T-helper 22 cell (primary cell): ENCODE measurements around the gene TCEAL9.
"Not testable (repeated sequence)": the region's sequence is repeated elsewhere in the genome, so short reads cannot be mapped to it uniquely, and the experiment has no call there.

Experiments used
- DNase-seq: peaks from one replicate; pipeline ENCODE4 v3.0.0-alpha.2; 2020; ENCODE audit warnings: low read depth

TCEAL9 gene

DNA sequence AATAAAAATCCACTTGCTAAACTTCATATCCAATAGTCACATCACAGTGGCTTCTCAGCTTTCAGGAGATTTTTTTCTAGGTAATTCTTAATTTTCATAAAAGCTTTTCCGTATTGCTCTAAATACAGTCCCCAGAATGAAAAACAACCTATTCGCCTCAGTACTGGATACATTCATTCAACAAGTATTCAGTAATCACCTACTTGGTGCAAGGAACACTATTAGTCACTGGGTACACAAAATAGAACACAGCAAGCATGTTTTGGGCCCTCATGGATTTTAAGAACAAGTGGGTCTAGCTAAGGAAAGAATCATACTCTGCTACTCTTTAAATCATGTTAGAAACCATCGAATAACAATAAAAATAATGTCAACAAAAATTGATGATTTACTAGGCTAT, 17.3 kb downstream of the TCEAL9 start:
- DNase-seq = no peak

DNA sequence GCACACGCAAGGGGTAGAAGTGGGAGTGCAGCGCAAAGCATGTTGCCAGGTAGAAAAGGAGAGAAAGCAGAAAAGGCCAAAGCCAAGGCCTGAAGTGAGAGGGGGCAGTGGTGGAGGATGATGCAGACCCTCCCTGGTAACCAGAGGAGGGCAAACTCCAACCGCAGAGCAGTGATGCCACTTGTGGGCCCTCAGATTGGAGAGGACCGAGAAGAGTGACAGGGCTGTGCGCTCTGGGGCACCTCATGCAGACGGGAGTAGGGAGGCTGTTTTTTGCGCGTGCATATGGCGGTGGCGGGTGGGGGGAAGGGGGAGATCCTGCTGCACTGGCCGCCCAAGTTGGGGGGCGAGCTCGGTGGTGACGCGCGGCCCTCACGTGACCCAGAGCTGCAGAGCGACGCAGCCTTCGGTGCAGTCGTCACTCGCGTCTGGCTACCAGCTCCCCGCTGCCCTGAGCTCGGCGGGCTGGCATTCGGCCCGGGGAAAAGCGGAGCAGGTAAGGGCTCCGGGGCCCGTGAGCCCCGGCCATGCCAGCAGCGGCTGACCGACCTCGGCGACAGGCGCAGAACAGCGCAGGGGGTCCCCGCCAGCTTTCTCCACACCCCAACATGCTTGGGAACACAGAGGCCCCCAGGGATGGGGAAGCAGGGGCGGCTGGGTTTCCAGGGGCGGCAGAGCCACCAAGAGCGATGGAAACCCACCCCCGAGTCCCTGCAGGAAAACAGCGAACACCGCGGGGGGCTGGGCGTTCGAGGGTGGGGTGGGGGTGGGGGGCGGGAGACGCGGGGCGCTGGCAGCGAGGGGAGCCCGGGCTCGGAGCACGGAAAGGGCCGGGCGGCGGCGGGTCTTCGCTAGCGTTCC, 20.0 kb downstream of the TCEAL9 start, which contains the start of gene BEX3:
Gene BEX3, plus strand, starts transcription at position 421 of the 861 bp plus-strand sequence. CDS start 984 bp downstream, outside the sequence.
- peak; percentile 10 for DNase-seq

DNA sequence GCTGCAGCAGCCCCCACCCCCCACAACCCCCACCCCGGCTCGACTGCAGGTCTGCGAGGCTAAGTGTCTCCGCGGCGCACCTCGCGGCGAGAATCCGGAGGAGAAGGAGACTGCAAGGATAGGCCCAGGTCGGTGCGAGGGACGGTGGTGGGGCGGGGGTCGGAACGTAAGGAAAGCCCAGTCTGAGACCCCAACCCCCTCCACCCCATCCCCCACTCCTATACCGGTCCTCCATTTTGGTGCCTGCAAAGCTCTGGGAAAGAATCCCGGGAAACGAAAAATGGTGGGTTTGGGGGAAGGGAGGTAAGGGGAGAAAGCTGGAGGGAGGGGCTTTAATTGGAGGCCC, 20.6 kb downstream of the TCEAL9 start:
- DNase-seq = no peak

DNA sequence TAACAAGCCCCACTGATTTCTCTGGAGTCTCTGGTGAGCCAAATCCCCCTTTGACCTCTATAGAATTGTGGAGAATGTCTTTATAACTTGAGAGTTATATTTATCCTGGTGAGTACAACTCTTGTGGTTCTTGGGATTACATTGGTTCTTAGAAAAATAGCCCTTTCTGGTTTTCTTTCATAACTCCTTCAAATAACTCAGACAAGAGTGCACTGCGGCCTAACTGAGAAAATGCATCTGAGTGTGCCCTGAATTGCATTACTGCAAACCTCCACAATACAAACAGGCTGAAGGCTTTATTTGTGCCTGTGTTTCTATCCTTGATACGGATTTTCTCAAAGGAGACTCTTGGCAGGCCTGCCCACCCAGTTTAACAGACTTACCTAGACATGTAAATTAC, 22.7 kb downstream of the TCEAL9 start:
- no peak for DNase-seq

DNA sequence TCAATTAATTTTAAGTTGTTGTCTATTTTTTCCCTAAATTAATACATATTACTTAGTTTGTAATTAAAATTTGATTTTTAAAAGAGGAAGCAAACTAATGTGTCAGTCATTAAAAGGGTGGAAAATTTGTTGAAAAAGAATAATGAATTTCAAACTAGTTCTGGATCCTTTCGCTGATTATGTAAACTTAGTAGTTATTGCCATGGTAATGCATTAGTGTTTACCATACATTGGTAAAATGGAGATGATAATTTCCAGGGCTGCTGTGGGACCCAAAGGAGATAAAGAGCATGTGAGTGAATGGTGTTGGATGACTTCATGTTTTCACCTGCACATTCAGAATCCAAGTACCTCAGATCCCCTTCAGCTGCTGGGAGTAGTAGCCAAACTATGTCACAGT, 26.6 kb downstream of the TCEAL9 start:
- DNase-seq = no peak

DNA sequence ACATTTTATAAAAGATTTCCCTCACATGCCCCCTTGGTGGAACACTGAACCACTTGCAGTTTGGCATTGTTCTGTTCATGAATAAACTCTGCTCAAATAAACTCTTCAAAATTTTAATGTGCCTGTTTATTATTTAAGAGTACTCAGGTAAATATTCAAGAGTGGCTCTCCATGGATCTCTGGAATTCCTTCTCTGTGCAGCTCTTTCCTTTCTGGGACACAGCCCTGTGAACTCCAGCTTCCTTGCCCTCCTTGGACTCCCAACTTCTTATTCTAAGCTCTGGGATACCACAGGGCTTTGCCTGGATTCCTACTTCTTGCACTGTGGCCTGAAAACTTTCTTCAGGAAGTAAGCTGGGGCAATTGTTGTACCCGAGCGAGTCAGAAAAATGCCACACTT, 28.4 kb downstream of the TCEAL9 start:
- no peak for DNase-seq

DNA sequence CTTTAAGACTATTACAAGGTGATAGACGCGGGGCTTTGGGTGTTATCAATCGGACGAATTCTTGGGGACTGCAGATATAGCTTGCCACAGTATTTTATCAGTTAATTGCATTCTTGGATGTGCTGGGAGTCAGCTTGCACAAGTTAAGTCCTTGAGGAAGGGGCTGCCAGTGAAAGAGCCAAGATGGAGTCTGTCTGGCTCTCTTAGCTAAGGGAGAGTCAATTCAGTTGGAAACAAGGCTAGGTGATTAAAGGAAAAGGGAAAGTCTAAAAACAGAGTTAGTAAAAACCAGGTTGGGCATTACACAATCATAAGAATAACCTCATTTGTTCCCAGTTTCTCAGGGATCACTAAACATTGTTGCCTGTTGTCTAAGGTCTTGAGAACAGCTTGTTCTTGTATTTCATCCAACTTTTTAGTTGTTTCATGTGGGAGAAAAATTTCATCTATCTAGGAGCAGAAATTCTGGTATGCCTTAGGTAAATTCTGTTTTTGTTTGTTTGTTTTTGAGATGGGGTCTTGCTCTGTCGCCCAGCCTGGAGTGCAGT, 29.1 kb downstream of the TCEAL9 start:
- DNase-seq = not testable (repeated sequence)

DNA sequence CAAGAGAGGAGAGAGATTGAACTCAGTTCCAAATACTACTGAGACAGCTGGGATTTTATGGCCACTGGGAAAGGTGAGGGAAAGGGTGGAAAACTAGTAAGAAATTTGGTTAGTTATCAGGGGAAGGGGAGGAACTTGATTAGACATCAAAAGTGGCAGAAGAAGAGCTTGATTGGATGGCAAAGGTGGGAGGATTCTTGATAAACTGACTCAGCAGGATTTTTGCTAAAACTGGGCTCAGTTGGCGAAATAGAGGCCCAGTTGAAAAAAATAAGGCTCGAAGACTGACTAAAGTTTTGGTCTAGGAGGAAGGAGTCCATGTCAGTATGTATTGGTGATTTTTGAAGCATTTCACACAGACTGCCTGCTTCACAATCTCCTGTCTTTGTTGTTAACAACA, 30.0 kb downstream of the TCEAL9 start:
- no peak for DNase-seq

DNA sequence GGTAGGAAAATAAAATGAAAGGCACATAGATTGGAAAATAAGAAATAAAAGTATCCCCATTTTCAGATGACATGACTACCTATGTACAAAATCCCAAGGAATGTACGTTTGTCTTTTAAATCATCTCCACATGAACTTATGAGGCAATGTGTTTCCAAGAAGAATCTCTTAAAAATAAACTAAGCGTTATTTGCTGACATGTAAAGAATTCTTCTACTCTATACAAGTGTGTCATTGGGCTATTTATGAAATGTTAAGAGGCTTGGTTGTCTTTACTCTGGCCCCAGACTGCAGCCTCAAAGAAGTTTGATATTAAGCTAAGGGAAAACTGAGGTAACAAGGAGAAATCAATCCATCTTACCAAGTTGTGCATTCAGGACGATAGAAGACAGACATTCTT, 37.2 kb downstream of the TCEAL9 start:
- DNase-seq = no peak

DNA sequence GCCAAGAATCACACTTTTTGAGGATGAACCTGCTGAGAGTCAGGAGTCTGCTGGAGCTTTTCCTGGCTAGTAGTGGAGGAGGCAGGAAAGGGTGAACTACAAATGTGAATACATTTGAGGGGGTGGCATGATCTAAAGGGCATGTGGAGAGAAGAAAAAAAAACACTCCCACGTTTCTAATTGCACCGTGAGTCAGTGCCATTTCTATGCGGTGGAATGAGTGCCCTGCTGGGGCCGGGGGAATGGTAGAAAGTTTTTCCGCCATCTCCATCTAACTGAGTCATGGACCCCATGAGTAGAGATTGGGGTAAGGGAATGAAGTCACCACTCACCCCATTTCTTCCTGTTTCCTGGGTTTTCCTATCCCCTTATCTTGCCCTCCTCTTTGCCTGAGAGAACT, 39.9 kb downstream of the TCEAL9 start:
- DNase-seq = no peak

DNA sequence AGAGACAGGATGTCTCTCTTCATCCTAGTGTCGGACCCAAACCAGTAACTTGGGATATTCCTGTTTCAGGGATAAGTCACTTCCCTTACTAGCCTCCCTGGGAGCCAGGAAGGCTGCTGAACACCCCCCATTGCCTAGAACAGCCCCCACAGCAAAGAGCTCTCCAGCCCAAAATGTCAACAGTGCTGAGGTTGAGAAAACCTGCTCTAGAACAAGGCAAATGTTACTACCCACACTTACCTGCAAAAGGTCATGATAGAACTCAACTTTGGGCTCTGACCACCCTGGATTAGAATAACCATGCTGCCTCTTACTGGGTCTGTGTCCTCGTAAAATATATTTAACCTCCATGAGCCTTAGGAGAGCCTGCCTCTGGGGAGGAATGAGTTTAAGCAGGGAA, 40.4 kb downstream of the TCEAL9 start:
- DNase-seq = no peak

DNA sequence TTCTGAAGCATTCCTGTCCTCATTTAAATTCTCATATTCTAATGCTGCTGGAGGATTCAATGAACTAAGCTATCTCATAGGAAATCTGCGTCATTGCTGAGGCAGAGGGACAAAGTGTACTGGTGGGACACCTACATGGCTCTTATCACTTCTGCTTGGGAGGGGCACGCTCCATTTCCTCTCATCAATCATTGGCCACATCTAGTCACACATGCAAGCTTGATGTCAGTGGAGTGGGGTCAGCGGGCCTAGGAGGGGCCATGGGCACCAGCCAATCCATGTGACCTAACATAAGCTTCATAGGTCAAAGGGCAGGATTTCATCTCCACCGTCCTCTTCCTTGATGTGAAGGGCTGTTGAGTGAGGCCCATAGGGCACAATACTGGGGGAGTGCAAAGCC, 41.4 kb downstream of the TCEAL9 start:
- no peak for DNase-seq

DNA sequence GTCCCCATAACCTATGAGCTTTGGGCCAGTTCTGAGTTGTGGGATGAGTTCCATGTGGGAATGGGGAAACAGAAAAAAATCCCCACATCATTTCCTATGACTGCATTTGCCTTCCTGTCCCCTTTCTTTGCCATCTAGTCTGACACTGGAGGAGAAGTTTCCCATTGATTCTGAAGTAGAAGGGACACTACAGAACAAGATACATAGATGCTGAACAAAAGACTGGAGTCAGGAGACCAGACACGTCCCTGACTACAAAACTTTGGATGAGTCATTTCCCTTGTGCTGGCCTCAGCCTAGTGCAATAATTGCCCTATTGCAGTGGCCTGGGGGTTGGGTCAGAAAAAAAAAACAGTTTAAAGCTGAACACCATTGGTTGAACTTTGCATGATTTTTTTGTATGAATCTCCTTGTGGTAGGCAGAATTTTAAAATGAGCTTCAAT, 42.1 kb downstream of the TCEAL9 start:
- DNase-seq = no peak

DNA sequence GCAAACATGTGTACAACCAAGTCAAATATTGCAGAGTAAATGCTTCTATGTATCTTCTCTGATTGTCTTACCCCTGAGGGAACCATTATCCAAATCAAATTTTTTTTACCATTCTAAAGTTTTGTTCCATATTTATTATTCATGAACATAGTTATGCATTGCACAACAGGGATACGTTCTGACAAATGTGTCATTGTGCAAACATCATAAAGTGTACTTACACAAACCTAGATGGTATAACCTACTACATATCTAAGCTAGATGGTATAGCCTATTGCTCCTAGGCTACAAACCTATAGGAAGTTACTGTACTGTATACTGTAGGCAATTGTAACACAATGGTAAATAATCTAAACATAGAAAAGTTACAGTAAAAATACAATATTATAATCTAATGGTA, 43.4 kb downstream of the TCEAL9 start:
- no peak for DNase-seq

DNA sequence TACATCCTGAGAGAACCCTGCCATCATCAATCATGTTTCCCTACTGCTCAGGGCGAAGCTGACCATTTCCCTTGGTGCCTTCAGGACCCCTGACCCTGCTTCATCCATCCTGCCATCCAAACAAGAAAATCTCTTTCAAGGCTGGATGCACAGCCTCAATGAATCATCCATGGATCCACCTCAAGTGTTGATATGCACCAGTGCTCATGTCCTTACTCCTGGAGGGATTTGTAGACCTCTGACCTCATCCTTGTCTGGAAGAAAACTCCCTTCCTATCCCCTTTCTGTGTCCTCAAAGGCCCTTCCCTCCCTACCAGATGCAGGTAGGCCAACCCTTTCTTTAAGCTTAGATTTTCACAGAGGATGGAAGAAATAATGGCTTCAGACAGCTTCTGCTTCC, 44.6 kb downstream of the TCEAL9 start:
- DNase-seq = no peak

DNA sequence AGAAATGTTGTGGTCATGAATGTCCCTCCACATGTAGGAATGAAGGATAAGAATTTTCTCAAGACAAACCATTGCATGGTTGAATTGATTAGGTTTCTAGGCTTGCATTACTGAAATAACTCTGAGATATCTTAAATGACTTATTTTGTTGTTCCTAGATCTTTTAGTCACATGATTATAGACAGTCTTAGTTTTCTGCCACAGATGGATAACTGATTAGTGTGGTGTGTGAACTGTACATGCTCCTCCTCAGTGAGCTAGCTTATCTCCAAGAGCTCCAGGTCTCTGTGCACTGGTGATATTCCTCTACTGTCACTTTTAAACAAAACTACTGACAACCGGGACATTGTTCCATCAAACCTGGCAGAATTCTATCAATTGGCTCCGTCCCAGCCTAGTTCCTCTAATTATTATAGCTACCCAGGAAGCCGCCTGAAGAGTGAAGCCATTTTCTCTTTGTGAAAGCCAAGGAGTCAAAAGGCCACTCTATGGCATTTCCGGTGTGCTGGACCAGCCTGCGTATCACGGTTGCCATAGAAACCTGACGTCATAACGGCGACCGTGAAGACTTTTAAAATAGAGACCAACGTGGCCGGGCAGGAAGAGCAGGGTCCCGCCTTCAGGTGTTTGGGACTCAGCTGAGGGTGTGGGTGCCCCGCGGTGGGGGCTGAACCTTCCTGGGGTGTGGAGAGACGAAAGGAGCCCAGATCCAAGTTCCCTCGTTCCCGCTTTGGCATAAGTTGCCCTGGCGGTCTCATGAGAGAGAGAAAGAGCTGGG, 48.1 kb downstream of the TCEAL9 start:
- no peak for DNase-seq

DNA sequence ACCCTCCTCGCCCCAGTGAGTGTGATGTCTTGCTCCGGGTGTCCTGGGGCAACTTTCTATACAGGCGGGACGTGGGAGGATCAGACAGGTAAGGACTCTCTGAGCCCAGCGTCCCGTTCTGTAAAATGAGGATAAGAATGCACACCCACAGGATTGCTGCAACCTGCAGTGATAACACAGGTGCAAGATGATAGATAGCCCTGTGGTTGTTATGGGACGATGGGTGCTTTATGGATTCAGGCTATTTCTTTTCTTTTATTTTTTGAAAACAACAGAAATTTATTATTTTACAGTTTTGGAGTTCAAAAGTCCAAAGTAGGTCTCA, 48.7 kb downstream of the TCEAL9 start:
- DNase-seq = no peak

DNA sequence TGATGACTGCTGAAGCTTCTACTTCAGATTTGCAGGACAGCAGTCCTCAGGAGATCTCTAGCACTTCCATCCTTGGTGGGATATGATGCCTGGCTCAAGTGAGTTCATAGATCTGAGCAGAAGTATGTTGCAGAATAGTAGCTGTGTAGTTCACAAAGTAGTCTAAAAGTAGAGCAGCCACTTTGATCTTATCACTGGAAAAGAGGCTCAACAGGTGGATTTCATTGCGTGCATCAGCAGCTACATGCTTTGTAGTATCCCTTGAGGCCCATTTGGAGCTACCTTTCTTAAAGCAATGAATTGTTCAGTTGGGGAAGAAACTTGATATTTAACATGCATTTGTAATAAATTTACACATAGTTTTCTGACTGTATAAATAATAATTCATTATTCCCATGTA, 50.0 kb downstream of the TCEAL9 start:
- no peak for DNase-seq

DNA sequence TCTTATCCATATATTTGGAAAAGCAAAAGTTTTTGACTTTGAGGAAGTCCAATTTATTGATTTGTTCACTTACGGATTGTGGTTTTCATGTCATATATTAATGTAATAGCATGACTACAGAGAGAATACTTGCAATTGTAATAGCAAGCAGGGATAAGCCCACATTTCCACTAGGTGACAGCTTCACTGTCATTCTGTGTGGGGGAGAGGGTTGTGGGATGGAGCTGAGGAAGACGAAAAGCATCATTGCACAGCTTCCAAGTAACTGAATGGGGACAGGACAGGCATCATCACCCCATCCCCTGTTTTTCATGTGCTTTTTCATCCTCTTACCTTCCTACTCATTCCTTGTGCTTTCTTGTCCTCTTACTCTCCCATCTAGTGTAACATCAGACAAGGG, 51.5 kb downstream of the TCEAL9 start:
- no peak for DNase-seq
